HEK293 (cell line): ENCODE data around the gene TMEM79.

Experiments
- CTCF ChIA-PET: fragments of 350-600 bp; formaldehyde crosslinking; extraction: SDS; loops from one replicate; lab custom pipeline; 2021; ENCODE audit warnings: antibody characterized with exemption; lab: Yijun Ruan, JAX
- POLR2A ChIA-PET: fragments of 300-600 bp; formaldehyde crosslinking; extraction: SDS; loops from one replicate; lab custom pipeline; 2020; ENCODE audit warnings: antibody characterized with exemption, inconsistent platforms; lab: Yijun Ruan, JAX
- H3K27ac ChIP-seq: fragments of 200-500 bp; sonication (Bioruptor generic); 2 replicates; pipeline ENCODE4 v1.5.1; 2014; ENCODE audit warnings: low read depth, low read length, control low read depth, inconsistent platforms; ENCODE audit errors: extremely low read depth
- H3K36me3 ChIP-seq, 2 experiments: fragments of 200-500 bp in 1 of 2; sonication (Bioruptor generic) in 1 of 2; 1 replicate in 1 of 2; 2 replicates in 1 of 2; pipeline ENCODE4 v1.5.1; 2014 to 2017; ENCODE audit warnings: inconsistent platforms in 2 of 2, low read length in 2 of 2; ENCODE audit not compliant: control insufficient read depth in 2 of 2, insufficient read depth in 1 of 2
- H3K4me1 ChIP-seq: fragments of 200-500 bp; sonication (Bioruptor generic); 2 replicates; pipeline ENCODE4 v1.5.1; 2014; ENCODE audit warnings: mild to moderate bottlenecking, low read length, inconsistent platforms; ENCODE audit not compliant: control insufficient read depth, insufficient read depth
- H3K4me3 ChIP-seq: 2 replicates; pipeline ENCODE4 v1.5.1; 2011; ENCODE audit warnings: low read depth, mild to moderate bottlenecking, control low read depth, low read length, moderate library complexity
- H3K9me3 ChIP-seq: fragments of 200-500 bp; sonication (Bioruptor generic); 2 replicates; pipeline ENCODE4 v1.5.1; 2014; ENCODE audit warnings: low read depth, low read length, inconsistent platforms; ENCODE audit not compliant: control insufficient read depth, insufficient read depth
- ATF2 ChIP-seq: fragments of 450-650 bp; formaldehyde crosslinking; IDR thresholded peaks from 2 replicates; pipeline ENCODE4 v1.5.1; 2016; ENCODE audit warnings: missing biosample characterization, missing genetic modification characterization, low read depth
- BCL11A ChIP-seq: fragments of 450-650 bp; formaldehyde crosslinking; IDR thresholded peaks from 2 replicates; pipeline ENCODE4 v1.5.1; 2016; ENCODE audit warnings: low read depth, missing biosample characterization, missing genetic modification characterization
- HIC1 ChIP-seq: fragments of 450-650 bp; formaldehyde crosslinking; IDR thresholded peaks from 2 replicates; pipeline ENCODE4 v1.5.1; 2016; ENCODE audit warnings: missing biosample characterization, missing genetic modification characterization
- IKZF3 ChIP-seq: fragments of 450-650 bp; IDR thresholded peaks from 2 replicates; pipeline ENCODE4 v1.5.0; 2018; ENCODE audit warnings: missing biosample characterization, mild to moderate bottlenecking, missing genetic modification characterization, moderate library complexity
- KLF1 ChIP-seq: fragments of 450-650 bp; formaldehyde crosslinking; IDR thresholded peaks from 2 replicates; pipeline ENCODE4 v1.5.1; 2016; ENCODE audit warnings: missing biosample characterization, missing genetic modification characterization
- KLF16 ChIP-seq: fragments of 450-650 bp; formaldehyde crosslinking; IDR thresholded peaks from 2 replicates; pipeline ENCODE4 v1.5.1; 2017; ENCODE audit warnings: missing biosample characterization, missing genetic modification characterization
- KLF7 ChIP-seq: fragments of 450-650 bp; formaldehyde crosslinking; IDR thresholded peaks from 2 replicates; pipeline ENCODE4 v1.5.1; 2016; ENCODE audit warnings: missing biosample characterization, missing genetic modification characterization, borderline replicate concordance
- KLF8 ChIP-seq: fragments of 450-650 bp; formaldehyde crosslinking; IDR thresholded peaks from 2 replicates; pipeline ENCODE4 v1.5.1; 2016; ENCODE audit warnings: missing biosample characterization, missing genetic modification characterization
- PATZ1 ChIP-seq: fragments of 450-650 bp; formaldehyde crosslinking; IDR thresholded peaks from 2 replicates; pipeline ENCODE4 v1.5.1; 2016; ENCODE audit warnings: missing biosample characterization, missing genetic modification characterization
- SP3 ChIP-seq: fragments of 450-650 bp; formaldehyde crosslinking; IDR thresholded peaks from 2 replicates; pipeline ENCODE4 v1.5.1; 2016; ENCODE audit warnings: missing biosample characterization, missing genetic modification characterization
- SP7 ChIP-seq: fragments of 450-650 bp; formaldehyde crosslinking; IDR thresholded peaks from 2 replicates; pipeline ENCODE4 v1.5.1; 2016; ENCODE audit warnings: missing biosample characterization, missing genetic modification characterization
- ZBTB26 ChIP-seq: fragments of 450-650 bp; formaldehyde crosslinking; optimal IDR thresholded peaks from 2 replicates; pipeline ENCODE3; 2016; ENCODE audit warnings: missing biosample characterization, mild to moderate bottlenecking, missing genetic modification characterization
- ZFHX2 ChIP-seq: fragments of 450-650 bp; formaldehyde crosslinking; conservative IDR thresholded peaks from 2 replicates; pipeline ENCODE4 v1.5.1; 2016; ENCODE audit warnings: missing biosample characterization, missing genetic modification characterization
- ZNF114 ChIP-seq: fragments of 450-650 bp; formaldehyde crosslinking; IDR thresholded peaks from 2 replicates; pipeline ENCODE4 v1.5.0; 2017; ENCODE audit warnings: missing biosample characterization, missing genetic modification characterization
- ZNF155 ChIP-seq: fragments of 450-650 bp; formaldehyde crosslinking; IDR thresholded peaks from 2 replicates; pipeline ENCODE4 v1.5.1; 2016; ENCODE audit warnings: missing biosample characterization, missing genetic modification characterization
- ZNF24 ChIP-seq: fragments of 450-650 bp; formaldehyde crosslinking; IDR thresholded peaks from 2 replicates; pipeline ENCODE4 v1.5.1; 2016; ENCODE audit warnings: missing biosample characterization, missing genetic modification characterization
- ZNF335 ChIP-seq: fragments of 450-650 bp; formaldehyde crosslinking; conservative IDR thresholded peaks from 2 replicates; pipeline ENCODE4 v1.5.1; 2016; ENCODE audit warnings: missing biosample characterization, missing genetic modification characterization
- ZNF362 ChIP-seq: fragments of 450-650 bp; formaldehyde crosslinking; IDR thresholded peaks from 2 replicates; pipeline ENCODE4 v1.5.1; 2016; ENCODE audit warnings: missing biosample characterization, missing genetic modification characterization
- ZNF394 ChIP-seq: fragments of 450-650 bp; formaldehyde crosslinking; IDR thresholded peaks from 2 replicates; pipeline ENCODE4 v1.5.1; 2016; ENCODE audit warnings: missing biosample characterization, missing genetic modification characterization, mild to moderate bottlenecking, moderate library complexity, borderline replicate concordance
- ZNF513 ChIP-seq: fragments of 450-650 bp; IDR thresholded peaks from 2 replicates; pipeline ENCODE4 v1.5.1; 2018; ENCODE audit warnings: missing biosample characterization, missing genetic modification characterization
- ZNF548 ChIP-seq: fragments of 450-650 bp; formaldehyde crosslinking; IDR thresholded peaks from 2 replicates; pipeline ENCODE4 v1.5.1; 2016; ENCODE audit warnings: missing biosample characterization, missing genetic modification characterization
- ZNF623 ChIP-seq: fragments of 450-650 bp; formaldehyde crosslinking; IDR thresholded peaks from 2 replicates; pipeline ENCODE4 v1.5.1; 2016; ENCODE audit warnings: missing biosample characterization, missing genetic modification characterization
- ZNF701 ChIP-seq: fragments of 450-650 bp; formaldehyde crosslinking; IDR thresholded peaks from 2 replicates; pipeline ENCODE4 v1.5.1; 2016; ENCODE audit warnings: missing biosample characterization, missing genetic modification characterization
- ZXDB ChIP-seq: fragments of 450-650 bp; formaldehyde crosslinking; IDR thresholded peaks from 2 replicates; pipeline ENCODE4 v1.5.1; 2016; ENCODE audit warnings: missing biosample characterization, missing genetic modification characterization

The TMEM79 gene

GRCh38 chr1:156293895-156294294 lies 9.8 kb downstream of the TMEM79 start:
- CTCF ChIA-PET = no interaction called here
- TF ChIP-seq ATF2 (tag by site-specific recombination) = no peak
- TF ChIP-seq ZNF114 (tag by site-specific recombination) = no peak
- no peak overlapping the region for H3K27ac ChIP-seq
- H3K4me3 ChIP-seq = no peak overlapping the region
- no peaks in the 10 kb centered on the region for H3K9me3 ChIP-seq
- H3K4me1 ChIP-seq = peaks cover 3% of the 10 kb centered on the region; the same call in 1 of the 2 replicates
- H3K36me3 ChIP-seq = peaks cover 0 to 42% of the 10 kb centered on the region in 2 experiments; a peak in 1 of 3 replicates
- POLR2A ChIA-PET = interaction anchor here (0.6 to 1.6 kb wide), 2 partner anchors 11 to 25 kb away, joined by 3 to 10 read pairs; partner anchors contain the start of gene SMG5

- Histone ChIP-seq H3K9me3 (no peaks in the 10 kb centered on the region), H3K27ac (no peak within 1 kb of the TSS; the same call in 1 of the 2 replicates), H3K4me3 (peak within 1 kb of the TSS; percentile 66), H3K4me1 (peaks cover 3% of the 10 kb centered on the region; the same call in 1 of the 2 replicates), H3K36me3 (peaks cover 0 to 34% of the 10 kb centered on the region in 2 experiments; a peak in 1 of 3 replicates)
- CTCF ChIA-PET = interaction anchor here (1.2 to 1.8 kb wide), 2 partner anchors 24 to 70 kb away, joined by 3 to 4 read pairs; no protein-coding TSS in a partner anchor
- POLR2A ChIA-PET = interaction anchor here (0.6 to 1.3 kb wide), 3 partner anchors 13 to 102 kb away, joined by 3 to 19 read pairs (median 7); partner anchors contain the start of genes SLC25A44 and SMG5
- TF ChIP-seq PATZ1 (tag by site-specific recombination) = peak; percentile 44; the same call in 1 of the 2 replicates
- TF ChIP-seq ZBTB26 (tag by site-specific recombination) = peak; percentile 19
- no peak for TF ChIP-seq ZNF513 (tag by site-specific recombination)
- no peak for TF ChIP-seq IKZF3
- peak; percentile 62 for TF ChIP-seq ZNF362 (tag by site-specific recombination)
- TF ChIP-seq KLF1 = peak; percentile 58; the same call in 1 of the 2 replicates
- peak; percentile 54; the same call in 1 of the 2 replicates for TF ChIP-seq ZNF24
- TF ChIP-seq KLF7 (tag by site-specific recombination) = 0 out of 2 replicates have a peak, but pooled peaks have one; percentile 32
- peak; percentile 73 for TF ChIP-seq ZXDB (tag by site-specific recombination)
- TF ChIP-seq ZNF394 = peak; percentile 92
- peak; percentile 63; the same call in 1 of the 2 replicates for TF ChIP-seq HIC1 (tag by site-specific recombination)
- TF ChIP-seq ZNF701 (tag by site-specific recombination) = no peak
- peak; percentile 57 for TF ChIP-seq ZNF335 (tag by site-specific recombination)
- TF ChIP-seq ZFHX2 = no peak
- peak; percentile 27; the same call in 1 of the 2 replicates for TF ChIP-seq SP7 (tag by site-specific recombination)
- peak; percentile 66 for TF ChIP-seq SP3 (tag by site-specific recombination)
- no peak for TF ChIP-seq BCL11A
- TF ChIP-seq ZNF548 (tag by site-specific recombination) = no peak
- TF ChIP-seq ZNF623 (tag by site-specific recombination) = no peak
- TF ChIP-seq KLF16 (tag by site-specific recombination) = peak; percentile 35; the same call in 1 of the 2 replicates
- TF ChIP-seq ZNF155 (tag by site-specific recombination) = no peak
- peak; percentile 49; the same call in 1 of the 2 replicates for TF ChIP-seq KLF8 (tag by site-specific recombination)
Measured at GRCh38 chr1:156295391-156295947, 11.3 kb downstream of the TMEM79 start, which contains the start of gene GLMP. Gene GLMP, minus strand, starts transcription at chr1:156295679. Its CDS starts 34 bp downstream, at chr1:156295645.
